ENCODE data around the gene ATP5MC2.

DNA sequence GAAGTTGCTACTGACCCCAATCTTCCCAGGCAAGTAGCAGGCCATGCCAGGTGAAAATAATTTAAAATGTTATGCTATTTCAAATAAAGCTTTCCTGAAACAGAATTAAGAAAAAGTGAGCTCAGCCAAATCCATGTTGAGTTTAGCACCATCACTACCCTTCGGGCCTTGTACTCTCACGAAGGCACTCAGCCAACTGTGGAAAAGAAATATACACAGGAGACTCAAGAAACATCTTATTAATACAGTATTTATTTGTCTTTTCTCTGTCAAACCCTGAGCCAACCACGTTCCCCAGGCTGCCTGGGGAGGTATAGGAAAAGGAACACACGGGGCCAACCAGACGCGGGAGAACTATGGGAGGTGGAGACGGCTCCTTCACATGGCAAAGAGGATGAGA is 10.9 kb downstream of the ATP5MC2 start:
- TF ChIP-seq, protein P1, sequence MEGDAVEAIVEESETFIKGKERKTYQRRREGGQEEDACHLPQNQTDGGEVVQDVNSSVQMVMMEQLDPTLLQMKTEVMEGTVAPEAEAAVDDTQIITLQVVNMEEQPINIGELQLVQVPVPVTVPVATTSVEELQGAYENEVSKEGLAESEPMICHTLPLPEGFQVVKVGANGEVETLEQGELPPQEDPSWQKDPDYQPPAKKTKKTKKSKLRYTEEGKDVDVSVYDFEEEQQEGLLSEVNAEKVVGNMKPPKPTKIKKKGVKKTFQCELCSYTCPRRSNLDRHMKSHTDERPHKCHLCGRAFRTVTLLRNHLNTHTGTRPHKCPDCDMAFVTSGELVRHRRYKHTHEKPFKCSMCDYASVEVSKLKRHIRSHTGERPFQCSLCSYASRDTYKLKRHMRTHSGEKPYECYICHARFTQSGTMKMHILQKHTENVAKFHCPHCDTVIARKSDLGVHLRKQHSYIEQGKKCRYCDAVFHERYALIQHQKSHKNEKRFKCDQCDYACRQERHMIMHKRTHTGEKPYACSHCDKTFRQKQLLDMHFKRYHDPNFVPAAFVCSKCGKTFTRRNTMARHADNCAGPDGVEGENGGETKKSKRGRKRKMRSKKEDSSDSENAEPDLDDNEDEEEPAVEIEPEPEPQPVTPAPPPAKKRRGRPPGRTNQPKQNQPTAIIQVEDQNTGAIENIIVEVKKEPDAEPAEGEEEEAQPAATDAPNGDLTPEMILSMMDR (conservative IDR thresholded peaks at IDR 0.05) = no peak
- no peak for TF ChIP-seq ZFX (IDR thresholded peaks at IDR 0.05)

Data from C4-2B (cell line).